Stimulated activated CD4-positive, alpha-beta T cell treated with anti-CD3 and anti-CD28 coated beads, Interleukin-4, amount 100 ng/mL, for 4 hours (primary cell): ENCODE measurements around the gene OBP2B.

ENCODE experiments used
- DNase-seq, 2 experiments: peaks; one replicate each; pipeline ENCODE4 v3.0.0-alpha.2; 2020

Gene OBP2B

GRCh38 chr9:133164191-133164590 is 44.9 kb downstream of the OBP2B start:
- no peak for DNase-seq

- peak in 1 of 2 experiments; percentile 32 for DNase-seq
These were observed 45.4 kb downstream of the OBP2B start, which contains the start of gene GBGT1 for GRCh38 chr9:133163504-133164172. Gene GBGT1 (minus strand): TSS chr9:133163914. CDS start chr9:133162412, 1,502 bp downstream.

GRCh38 chr9:133162861-133163503 is 46.1 kb downstream of the OBP2B start:
- no peak for DNase-seq

- no peak for DNase-seq
These were observed 47.5 kb downstream of the OBP2B start for GRCh38 chr9:133161547-133161950.

- DNase-seq = peak in 1 of 2 experiments; percentile 26
These were observed 48.1 kb downstream of the OBP2B start for GRCh38 chr9:133160742-133161546.

- DNase-seq = no peak
These were observed 50.4 kb downstream of the OBP2B start for GRCh38 chr9:133158695-133159094.
